ENCODE data around the gene PAX5. TPM values are rescaled to one million over a fixed set of nuclear protein-coding genes. Genes with fewer than 3 reads are reported as not detected.
A peak's percentile ranks its signal among the peaks of the same experiment; 100 is the strongest.

The PAX5 gene
- total RNA-seq, 2 experiments from 2014 or later = 62.5 to 141 TPM

GRCh38 chr9:36914212-36914577 lies 119.9 kb downstream of the PAX5 start:
- intact Hi-C loops (cut with micrococcal nuclease; ENCODE audit: unreplicated experiment) = no loop called here
- H3K9me3 ChIP-seq (ENCODE audit: low read length) = no peaks in the 10 kb centered on the region
- no peaks in the 10 kb centered on the region for H3K9me2 ChIP-seq (ENCODE audit: insufficient read depth, low read length)
- BruUV-seq (replicated peaks) = no TSS peak
- no peak overlapping the region for H3K27ac ChIP-seq (ENCODE audit: low read depth, low read length, poor library complexity, severe bottlenecking)
- H4K20me1 ChIP-seq (ENCODE audit: insufficient read depth, low read length) = no peaks in the 10 kb centered on the region
- no peak for DNase-seq (ENCODE audit: low spot score)
- CTCF ChIA-PET (ENCODE audit: unreplicated experiment) = no interaction called here
- H3K4me3 ChIP-seq (ENCODE audit: low read depth, low read length, poor library complexity, severe bottlenecking) = no peak overlapping the region
- H3K36me3 ChIP-seq (ENCODE audit: insufficient read depth, low read length) = peaks cover 80% of the 10 kb centered on the region
- H3K79me2 ChIP-seq (ENCODE audit: insufficient read depth, low read depth, low read length) = no peaks in the 10 kb centered on the region
- H3K4me2 ChIP-seq (ENCODE audit: low read length) = no peak overlapping the region
- POLR2A ChIA-PET = interaction anchor here (0.6 kb wide), 1 partner anchor 395 kb away, joined by 3 read pairs; no protein-coding TSS in a partner anchor
- H3K4me1 ChIP-seq (ENCODE audit: insufficient read depth, low read length, poor library complexity, severe bottlenecking) = no peaks in the 10 kb centered on the region
- no peak overlapping the region for H2AFZ ChIP-seq (ENCODE audit: low read length)
- TF ChIP-seq CTCF (conservative IDR thresholded peaks at IDR 0.05; ENCODE audit: low read length) = no peak; the same call in 1 of the 2 replicates
- no peak for TF ChIP-seq EZH2phosphoT487 (IDR thresholded peaks at IDR 0.05; ENCODE audit: borderline replicate concordance, low read depth, low read length)

GRCh38 chr9:36913393-36914211 lies 120.5 kb downstream of the PAX5 start:
- TF ChIP-seq EZH2phosphoT487 (IDR thresholded peaks at IDR 0.05; ENCODE audit: borderline replicate concordance, low read depth, low read length) (no peak), CTCF (conservative IDR thresholded peaks at IDR 0.05; ENCODE audit: low read length) (peak; percentile 59)
- no peak overlapping the region for H2AFZ ChIP-seq (ENCODE audit: low read length)
- H3K4me3 ChIP-seq (ENCODE audit: low read depth, low read length, poor library complexity, severe bottlenecking) = no peak overlapping the region
- intact Hi-C loops (cut with micrococcal nuclease; ENCODE audit: unreplicated experiment) = no loop called here
- H3K4me1 ChIP-seq (ENCODE audit: insufficient read depth, low read length, poor library complexity, severe bottlenecking) = no peaks in the 10 kb centered on the region
- ChIA-PET POLR2A (interaction anchor here (0.6 kb wide), 1 partner anchor 424 kb away, joined by 3 read pairs; no protein-coding TSS in a partner anchor), CTCF (ENCODE audit: unreplicated experiment) (no interaction called here)
- BruUV-seq (replicated peaks) = no TSS peak
- H3K79me2 ChIP-seq (ENCODE audit: insufficient read depth, low read depth, low read length) = no peaks in the 10 kb centered on the region
- no peak overlapping the region for H3K4me2 ChIP-seq (ENCODE audit: low read length)
- DNase-seq (ENCODE audit: low spot score) = no peak
- no peaks in the 10 kb centered on the region for H4K20me1 ChIP-seq (ENCODE audit: insufficient read depth, low read length)
- H3K9me3 ChIP-seq (ENCODE audit: low read length) = no peaks in the 10 kb centered on the region
- H3K27ac ChIP-seq (ENCODE audit: low read depth, low read length, poor library complexity, severe bottlenecking) = no peak overlapping the region
- peaks cover 79% of the 10 kb centered on the region for H3K36me3 ChIP-seq (ENCODE audit: insufficient read depth, low read length)
- H3K9me2 ChIP-seq (ENCODE audit: insufficient read depth, low read length) = no peaks in the 10 kb centered on the region

- no peaks in the 10 kb centered on the region for H3K9me2 ChIP-seq (ENCODE audit: insufficient read depth, low read length)
- no peak for DNase-seq (ENCODE audit: low spot score)
- H3K4me3 ChIP-seq (ENCODE audit: low read depth, low read length, poor library complexity, severe bottlenecking) = no peak overlapping the region
- TF ChIP-seq EZH2phosphoT487 (IDR thresholded peaks at IDR 0.05; ENCODE audit: borderline replicate concordance, low read depth, low read length) = no peak
- TF ChIP-seq CTCF (conservative IDR thresholded peaks at IDR 0.05; ENCODE audit: low read length) = no peak
- peaks cover 79% of the 10 kb centered on the region for H3K36me3 ChIP-seq (ENCODE audit: insufficient read depth, low read length)
- H2AFZ ChIP-seq (ENCODE audit: low read length) = no peak overlapping the region
- ChIA-PET POLR2A (interaction anchor here (0.6 kb wide), 1 partner anchor 425 kb away, joined by 3 read pairs; no protein-coding TSS in a partner anchor), CTCF (ENCODE audit: unreplicated experiment) (no interaction called here)
- no peak overlapping the region for H3K27ac ChIP-seq (ENCODE audit: low read depth, low read length, poor library complexity, severe bottlenecking)
- H3K4me2 ChIP-seq (ENCODE audit: low read length) = no peak overlapping the region
- BruUV-seq (replicated peaks) = no TSS peak
- H3K79me2 ChIP-seq (ENCODE audit: insufficient read depth, low read depth, low read length) = no peaks in the 10 kb centered on the region
- no peaks in the 10 kb centered on the region for H3K9me3 ChIP-seq (ENCODE audit: low read length)
- no peaks in the 10 kb centered on the region for H4K20me1 ChIP-seq (ENCODE audit: insufficient read depth, low read length)
- H3K4me1 ChIP-seq (ENCODE audit: insufficient read depth, low read length, poor library complexity, severe bottlenecking) = no peaks in the 10 kb centered on the region
- intact Hi-C loops (cut with micrococcal nuclease; ENCODE audit: unreplicated experiment) = no loop called here
These were observed 121.4 kb downstream of the PAX5 start for GRCh38 chr9:36912620-36913019.
